Prostate gland (tissue), 2 donors: Measurements from ENCODE around the gene COL4A2.

Source experiments
- CTCF ChIP-seq, 4 experiments: fragments of 200-600 bp in 2 of 4; fragments of 450-650 bp in 2 of 4; sonication (generic) in 2 of 4; IDR thresholded peaks; 1 replicate in 3 of 4; 2 replicates in 1 of 4; pipeline ENCODE4 v1.5.1; 2016 to 2019; ENCODE audit warnings: antibody characterized with exemption in 4 of 4, mild to moderate bottlenecking in 2 of 4, moderate library complexity in 2 of 4
- POLR2A ChIP-seq: fragments of 450-650 bp; IDR thresholded peaks from one replicate; pipeline ENCODE4 v1.6.1; 2016; ENCODE audit warnings: antibody characterized with exemption, mild to moderate bottlenecking
- POLR2AphosphoS5 ChIP-seq: sonication (generic); formaldehyde crosslinking; IDR thresholded peaks from one replicate; pipeline ENCODE4 v1.6.1; 2017; ENCODE audit warnings: antibody characterized with exemption

- TF ChIP-seq CTCF (IDR thresholded peaks at IDR 0.05): no peak
- TF ChIP-seq POLR2A: no peak
- TF ChIP-seq POLR2AphosphoS5: no peak
These were observed 52.8 kb downstream of the COL4A2 start for GRCh38 chr13:110359840-110360301.
